SJSA1 (cell line): ENCODE data around the gene GNAQ. TPM values are rescaled to one million over a fixed set of nuclear protein-coding genes. Genes with fewer than 3 reads are reported as not detected.

Source experiments
- DNase-seq, 2 experiments: peaks; one replicate each; pipeline ENCODE4 v3.0.0-alpha.2; 2015 to 2020; ENCODE audit warnings: low spot score in 2 of 2, low read depth in 1 of 2
- H3K27ac ChIP-seq: fragments of 250-450 bp; sonication (Bioruptor Pico); 2 replicates; pipeline ENCODE4 v1.5.1; 2020; ENCODE audit warnings: mild to moderate bottlenecking, moderate library complexity
- H3K27me3 ChIP-seq: fragments of 250-450 bp; sonication (Bioruptor Pico); replicated peaks from 2 replicates; pipeline ENCODE4 v1.5.1; 2020; ENCODE audit warnings: mild to moderate bottlenecking, moderate library complexity
- H3K36me3 ChIP-seq: fragments of 250-450 bp; sonication (Bioruptor Pico); 2 replicates; pipeline ENCODE4 v1.5.1; 2020; ENCODE audit warnings: mild to moderate bottlenecking
- H3K4me1 ChIP-seq: fragments of 250-450 bp; sonication (Bioruptor Pico); replicated peaks from 2 replicates; pipeline ENCODE4 v1.6.1; 2021; ENCODE audit warnings: mild to moderate bottlenecking
- H3K4me3 ChIP-seq: fragments of 250-450 bp; sonication (Bioruptor Pico); 2 replicates; pipeline ENCODE4 v1.5.1; 2020; ENCODE audit warnings: mild to moderate bottlenecking
- H3K9me3 ChIP-seq: fragments of 250-450 bp; sonication (Bioruptor Pico); replicated peaks from 2 replicates; pipeline ENCODE4 v1.5.1; 2020; ENCODE audit warnings: mild to moderate bottlenecking
- total RNA-seq: library from RNA; depleted of rRNA; stranded (reverse); fragments of >200 nt; shearing (Covaris generic); gene quantifications from 2 replicates; pipeline ENCODE4 v1.2.3, GENCODE V29; 2014; rRNA removed

The GNAQ gene
- total RNA-seq, 1 experiment from 2014 or later = 46.2 TPM

DNA sequence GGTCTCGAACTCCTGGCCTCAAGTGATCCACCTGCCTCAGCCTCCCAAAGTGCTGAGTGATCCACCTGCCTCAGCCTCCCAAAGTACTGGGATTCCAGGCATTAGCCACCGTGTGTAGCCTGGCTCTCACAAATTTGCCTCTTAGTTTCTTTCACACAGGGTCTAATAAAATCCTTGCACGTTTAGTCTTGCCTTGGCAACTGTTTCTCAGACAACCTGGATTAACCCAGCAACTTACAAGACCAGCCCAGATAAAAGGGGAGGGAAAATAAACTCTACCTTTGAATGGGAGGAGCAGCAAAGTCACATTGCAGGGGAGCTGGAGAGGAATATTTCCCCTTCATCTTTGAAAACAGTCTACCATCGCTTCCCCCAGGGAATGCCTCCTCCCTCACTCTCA lies 354.2 kb downstream of the GNAQ start:
- Histone ChIP-seq H3K9me3 (no peaks in the 10 kb centered on the region), H3K36me3 (no peaks in the 10 kb centered on the region), H3K4me3 (no peak overlapping the region), H3K4me1 (no peaks in the 10 kb centered on the region), H3K27ac (no peak overlapping the region), H3K27me3 (no peaks in the 10 kb centered on the region)
- no peak for DNase-seq

DNA sequence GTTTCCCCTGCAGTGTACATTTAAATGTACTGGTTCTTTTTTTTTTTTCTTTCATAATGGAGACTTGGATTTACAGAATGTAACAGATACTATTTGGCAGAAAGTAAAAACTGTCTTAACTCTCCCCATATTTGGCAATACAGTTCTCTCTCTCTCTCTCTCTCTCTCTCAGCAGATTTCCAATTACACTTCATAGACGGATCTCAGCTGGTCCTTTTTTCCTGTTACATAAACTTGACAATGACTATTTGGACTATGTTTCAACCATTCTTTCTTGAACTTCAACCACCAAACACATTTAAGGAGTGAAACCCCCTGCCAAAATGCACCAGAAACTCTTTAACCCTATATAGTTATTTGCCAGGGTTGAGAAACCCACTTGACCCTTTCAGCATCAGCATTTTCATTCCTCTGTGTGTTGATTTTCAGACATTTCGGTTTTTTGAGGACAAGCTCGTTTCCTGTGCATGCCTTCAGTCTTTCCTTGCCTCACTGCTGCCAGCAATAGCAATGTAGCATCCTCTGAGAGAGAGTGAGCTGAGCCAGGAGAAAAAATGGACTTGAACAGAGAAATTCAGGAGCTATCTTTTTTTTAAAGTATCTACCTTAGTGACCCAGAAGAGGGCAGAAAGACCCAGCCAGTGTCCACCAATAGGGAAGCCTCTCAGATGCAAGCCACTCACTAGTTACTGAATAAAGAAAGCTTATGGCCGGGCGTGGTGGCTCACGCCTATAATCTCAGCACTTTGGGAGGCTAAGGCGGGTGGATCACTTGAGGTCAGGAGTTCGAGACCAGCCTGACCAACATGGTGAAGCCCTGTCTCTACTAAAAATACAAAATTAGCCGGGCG lies 357.4 kb downstream of the GNAQ start:
- no peaks in the 10 kb centered on the region for H3K9me3 ChIP-seq
- H3K36me3 ChIP-seq = no peaks in the 10 kb centered on the region
- H3K27ac ChIP-seq = no peak overlapping the region
- H3K27me3 ChIP-seq = no peaks in the 10 kb centered on the region
- no peak overlapping the region for H3K4me3 ChIP-seq
- H3K4me1 ChIP-seq = no peaks in the 10 kb centered on the region
- no peak for DNase-seq

DNA sequence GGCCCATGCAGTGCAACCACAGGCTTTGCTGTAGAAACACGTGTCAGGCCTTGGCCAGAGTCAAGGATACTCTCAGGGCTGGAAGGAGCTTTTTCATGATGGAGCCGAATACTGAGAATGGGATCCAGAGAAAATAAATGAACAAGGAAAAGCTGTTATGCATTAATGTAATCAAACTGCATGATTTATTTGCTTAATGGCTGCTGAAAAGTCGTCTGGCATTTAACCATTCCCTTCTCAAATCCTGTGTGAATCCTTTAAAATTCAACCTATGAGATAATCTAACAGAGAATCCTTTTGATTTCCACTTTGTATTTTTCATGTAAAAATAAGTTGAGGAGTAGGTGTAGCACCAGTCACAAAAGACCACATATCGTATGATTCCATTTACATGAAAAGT lies 359.4 kb downstream of the GNAQ start:
- no peak overlapping the region for H3K4me3 ChIP-seq
- DNase-seq = no peak
- H3K36me3 ChIP-seq = no peaks in the 10 kb centered on the region
- H3K4me1 ChIP-seq = no peaks in the 10 kb centered on the region
- H3K27me3 ChIP-seq = no peaks in the 10 kb centered on the region
- no peaks in the 10 kb centered on the region for H3K9me3 ChIP-seq
- H3K27ac ChIP-seq = no peak overlapping the region

DNA sequence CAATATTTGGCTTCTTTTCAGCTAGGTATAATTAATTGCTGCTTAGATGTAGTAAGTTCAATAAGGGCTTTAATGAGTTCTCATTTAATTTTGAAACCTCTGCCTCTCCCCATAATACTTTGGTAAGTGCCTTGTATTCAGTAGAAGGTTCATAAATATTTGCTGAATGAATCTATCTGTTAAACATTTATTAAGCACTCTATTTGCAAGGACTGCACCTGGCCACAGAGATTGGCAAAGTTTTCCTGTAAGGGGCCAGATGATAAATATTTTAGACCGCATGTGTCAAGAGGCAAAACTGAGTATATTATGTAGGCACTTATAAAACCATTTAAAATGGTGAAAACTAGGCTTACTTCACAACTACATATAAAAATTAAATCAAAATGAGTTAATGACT lies 364.5 kb downstream of the GNAQ start:
- H3K4me3 ChIP-seq = no peak overlapping the region
- no peak overlapping the region for H3K27ac ChIP-seq
- no peak for DNase-seq

More for the DNA sequence above, 364.5 kb downstream of the GNAQ start:
- Histone ChIP-seq H3K4me1 (peaks cover 6% of the 10 kb centered on the region; the same call in 1 of the 2 replicates), H3K27me3 (no peaks in the 10 kb centered on the region), H3K36me3 (no peaks in the 10 kb centered on the region), H3K9me3 (no peaks in the 10 kb centered on the region)

Other genes starting within 250 kb of the GNAQ start
- gene CEP78, start 204.3 kb upstream of the GNAQ start, total RNA-seq = 32.3 and 53.4 TPM in 2 replicates